ENCODE results near the gene WNT6.

WNT6 gene

GRCh38 chr2:218814540-218815243 is 44.9 kb upstream of the WNT6 start:
- Histone ChIP-seq H3K4me3 (ENCODE audit: low read depth, low read length) (no peak overlapping the region), H3K36me3 (no peaks in the 10 kb centered on the region), H3K9me3 (no peaks in the 10 kb centered on the region), H3K4me1 (no peaks in the 10 kb centered on the region), H3K27me3 (no peaks in the 10 kb centered on the region)
- TF ChIP-seq, protein P1, sequence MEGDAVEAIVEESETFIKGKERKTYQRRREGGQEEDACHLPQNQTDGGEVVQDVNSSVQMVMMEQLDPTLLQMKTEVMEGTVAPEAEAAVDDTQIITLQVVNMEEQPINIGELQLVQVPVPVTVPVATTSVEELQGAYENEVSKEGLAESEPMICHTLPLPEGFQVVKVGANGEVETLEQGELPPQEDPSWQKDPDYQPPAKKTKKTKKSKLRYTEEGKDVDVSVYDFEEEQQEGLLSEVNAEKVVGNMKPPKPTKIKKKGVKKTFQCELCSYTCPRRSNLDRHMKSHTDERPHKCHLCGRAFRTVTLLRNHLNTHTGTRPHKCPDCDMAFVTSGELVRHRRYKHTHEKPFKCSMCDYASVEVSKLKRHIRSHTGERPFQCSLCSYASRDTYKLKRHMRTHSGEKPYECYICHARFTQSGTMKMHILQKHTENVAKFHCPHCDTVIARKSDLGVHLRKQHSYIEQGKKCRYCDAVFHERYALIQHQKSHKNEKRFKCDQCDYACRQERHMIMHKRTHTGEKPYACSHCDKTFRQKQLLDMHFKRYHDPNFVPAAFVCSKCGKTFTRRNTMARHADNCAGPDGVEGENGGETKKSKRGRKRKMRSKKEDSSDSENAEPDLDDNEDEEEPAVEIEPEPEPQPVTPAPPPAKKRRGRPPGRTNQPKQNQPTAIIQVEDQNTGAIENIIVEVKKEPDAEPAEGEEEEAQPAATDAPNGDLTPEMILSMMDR (IDR thresholded peaks at IDR 0.05; ENCODE audit: low read depth, low read length): no peak
- no peak for DNase-seq

DNA sequence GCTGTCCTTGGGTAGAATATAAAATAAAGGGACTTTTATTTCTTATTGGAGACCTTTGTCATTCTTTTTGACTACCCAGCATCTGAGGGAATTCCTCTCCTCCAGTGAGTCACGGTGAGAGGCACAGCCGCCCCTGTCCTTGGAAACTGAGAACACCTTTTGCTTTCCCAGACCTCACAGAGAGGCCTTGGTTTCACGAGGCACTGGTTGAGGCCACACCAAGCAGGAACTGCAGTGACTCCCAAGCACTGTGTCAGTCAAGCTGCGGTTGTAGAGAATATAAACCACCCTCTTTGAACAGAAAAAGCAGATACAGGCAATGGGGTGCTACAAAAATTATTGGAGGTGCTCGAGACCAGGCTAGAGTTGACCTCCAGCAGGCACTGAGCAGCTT is 44.4 kb upstream of the WNT6 start:
- H3K4me1 ChIP-seq: no peaks in the 10 kb centered on the region

DNA sequence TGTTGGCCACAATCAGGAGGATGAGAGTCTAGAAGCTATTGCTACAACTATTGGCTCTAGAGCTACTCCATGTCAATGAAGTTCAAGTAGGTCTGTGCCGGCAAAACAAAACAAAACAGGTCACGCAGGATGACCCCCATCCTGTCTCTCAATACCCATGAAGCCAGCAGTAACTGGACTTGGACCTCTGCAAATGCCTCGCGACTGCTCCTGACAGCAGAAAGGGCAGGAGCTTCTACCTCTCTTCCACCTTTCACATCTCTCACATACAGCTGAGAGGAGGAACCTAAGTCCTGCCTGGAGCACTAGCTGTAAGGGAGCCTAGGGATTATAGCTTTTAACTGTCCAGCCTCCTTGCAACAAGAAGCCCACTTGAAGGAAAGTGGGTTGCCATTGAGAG is 44.0 kb upstream of the WNT6 start:
- H3K36me3 ChIP-seq: no peaks in the 10 kb centered on the region
- H3K4me1 ChIP-seq: no peaks in the 10 kb centered on the region
- no peaks in the 10 kb centered on the region for H3K27me3 ChIP-seq
- TF ChIP-seq, protein P1 (IDR thresholded peaks at IDR 0.05; ENCODE audit: low read depth, low read length): no peak
- H3K9me3 ChIP-seq: no peaks in the 10 kb centered on the region
- no peak overlapping the region for H3K4me3 ChIP-seq (ENCODE audit: low read depth, low read length)
- no peak for DNase-seq

More for the DNA sequence above, 44.4 kb upstream of the WNT6 start:
- DNase-seq: no peak
- Histone ChIP-seq H3K27me3 (no peaks in the 10 kb centered on the region), H3K4me3 (ENCODE audit: low read depth, low read length) (no peak overlapping the region), H3K9me3 (no peaks in the 10 kb centered on the region), H3K36me3 (no peaks in the 10 kb centered on the region)
- TF ChIP-seq, protein P1 (IDR thresholded peaks at IDR 0.05; ENCODE audit: low read depth, low read length): no peak

- Histone ChIP-seq H3K27me3 (no peaks in the 10 kb centered on the region), H3K4me3 (ENCODE audit: low read depth, low read length) (no peak overlapping the region), H3K9me3 (no peaks in the 10 kb centered on the region), H3K4me1 (no peaks in the 10 kb centered on the region), H3K36me3 (no peaks in the 10 kb centered on the region)
- TF ChIP-seq, protein P1 (IDR thresholded peaks at IDR 0.05; ENCODE audit: low read depth, low read length): no peak
- no peak for DNase-seq
Measured at GRCh38 chr2:218816561-218817011, 43.0 kb upstream of the WNT6 start.

GRCh38 chr2:218819093-218819492 is 40.5 kb upstream of the WNT6 start:
- no peak overlapping the region for H3K4me3 ChIP-seq (ENCODE audit: low read depth, low read length)
- no peaks in the 10 kb centered on the region for H3K36me3 ChIP-seq
- no peaks in the 10 kb centered on the region for H3K4me1 ChIP-seq
- no peak for DNase-seq
- H3K27me3 ChIP-seq: no peaks in the 10 kb centered on the region
- TF ChIP-seq, protein P1 (IDR thresholded peaks at IDR 0.05; ENCODE audit: low read depth, low read length): no peak
- H3K9me3 ChIP-seq: no peaks in the 10 kb centered on the region

GRCh38 chr2:218820746-218821369 is 38.7 kb upstream of the WNT6 start:
- Histone ChIP-seq H3K27me3 (no peaks in the 10 kb centered on the region), H3K36me3 (no peaks in the 10 kb centered on the region), H3K4me3 (ENCODE audit: low read depth, low read length) (no peak overlapping the region), H3K4me1 (no peaks in the 10 kb centered on the region), H3K9me3 (no peaks in the 10 kb centered on the region)
- TF ChIP-seq, protein P1 (IDR thresholded peaks at IDR 0.05; ENCODE audit: low read depth, low read length): no peak
- DNase-seq: no peak

Data from BE2C (cell line).